Fibroblast of peridontal ligament (primary cell): Measurements from ENCODE around the gene PRDM1.
A peak's percentile ranks its signal among the peaks of the same experiment; 100 is the strongest.

Experiments used
- DNase-seq: peaks from one replicate; pipeline ENCODE4 v3.0.0-alpha.2; 2010; ENCODE audit errors: extremely low read depth

Gene PRDM1

GRCh38 chr6:106085984-106086813 lies at the start of gene PRDM1:
PRDM1 (plus strand) TSS chr6:106086336; CDS start chr6:106086554, 218 bp downstream.
- peak; percentile 45 for DNase-seq

- DNase-seq, result peak; percentile 78
These were observed 49.1 kb upstream of the PRDM1 start for GRCh38 chr6:106037060-106037459.

GRCh38 chr6:106039897-106040592 lies 46.1 kb upstream of the PRDM1 start:
- DNase-seq, result no peak

- no peak for DNase-seq
These were observed 42.0 kb upstream of the PRDM1 start for GRCh38 chr6:106044151-106044550.

GRCh38 chr6:106045077-106045476 lies 41.1 kb upstream of the PRDM1 start:
- no peak for DNase-seq

- DNase-seq, result no peak
These were observed 39.9 kb upstream of the PRDM1 start for GRCh38 chr6:106046116-106046853.

- no peak for DNase-seq
These were observed 39.3 kb upstream of the PRDM1 start for GRCh38 chr6:106046854-106047200.

- DNase-seq, result no peak
These were observed 37.8 kb upstream of the PRDM1 start for GRCh38 chr6:106048336-106048735.

GRCh38 chr6:106050538-106050937 lies 35.6 kb upstream of the PRDM1 start:
- no peak for DNase-seq

GRCh38 chr6:106051226-106051625 lies 34.9 kb upstream of the PRDM1 start:
- no peak for DNase-seq

- DNase-seq, result no peak
These were observed 32.5 kb upstream of the PRDM1 start for GRCh38 chr6:106053484-106054205.

- DNase-seq, result no peak
These were observed 30.6 kb upstream of the PRDM1 start for GRCh38 chr6:106055489-106055888.

GRCh38 chr6:106056060-106056745 lies 29.9 kb upstream of the PRDM1 start:
- DNase-seq, result no peak

GRCh38 chr6:106056746-106057390 lies 29.3 kb upstream of the PRDM1 start:
- DNase-seq, result no peak

GRCh38 chr6:106059331-106059730 lies 26.8 kb upstream of the PRDM1 start:
- DNase-seq, result no peak

- no peak for DNase-seq
These were observed 26.0 kb upstream of the PRDM1 start for GRCh38 chr6:106060167-106060566.

- DNase-seq, result peak; percentile 30
These were observed 22.7 kb upstream of the PRDM1 start for GRCh38 chr6:106063448-106063850.

- no peak for DNase-seq
These were observed 22.0 kb upstream of the PRDM1 start for GRCh38 chr6:106064142-106064541.

GRCh38 chr6:106064756-106065155 lies 21.4 kb upstream of the PRDM1 start:
- DNase-seq, result no peak

GRCh38 chr6:106066989-106067388 lies 19.1 kb upstream of the PRDM1 start:
- peak; percentile 80 for DNase-seq

- DNase-seq, result peak; percentile 69
These were observed 16.7 kb upstream of the PRDM1 start for GRCh38 chr6:106069478-106069877.
